ENCODE data around the gene AXDND1.
"Not testable (repeated sequence)": the region's sequence is repeated elsewhere in the genome, so short reads cannot be mapped to it uniquely, and the experiment has no call there.

Gene AXDND1

DNA sequence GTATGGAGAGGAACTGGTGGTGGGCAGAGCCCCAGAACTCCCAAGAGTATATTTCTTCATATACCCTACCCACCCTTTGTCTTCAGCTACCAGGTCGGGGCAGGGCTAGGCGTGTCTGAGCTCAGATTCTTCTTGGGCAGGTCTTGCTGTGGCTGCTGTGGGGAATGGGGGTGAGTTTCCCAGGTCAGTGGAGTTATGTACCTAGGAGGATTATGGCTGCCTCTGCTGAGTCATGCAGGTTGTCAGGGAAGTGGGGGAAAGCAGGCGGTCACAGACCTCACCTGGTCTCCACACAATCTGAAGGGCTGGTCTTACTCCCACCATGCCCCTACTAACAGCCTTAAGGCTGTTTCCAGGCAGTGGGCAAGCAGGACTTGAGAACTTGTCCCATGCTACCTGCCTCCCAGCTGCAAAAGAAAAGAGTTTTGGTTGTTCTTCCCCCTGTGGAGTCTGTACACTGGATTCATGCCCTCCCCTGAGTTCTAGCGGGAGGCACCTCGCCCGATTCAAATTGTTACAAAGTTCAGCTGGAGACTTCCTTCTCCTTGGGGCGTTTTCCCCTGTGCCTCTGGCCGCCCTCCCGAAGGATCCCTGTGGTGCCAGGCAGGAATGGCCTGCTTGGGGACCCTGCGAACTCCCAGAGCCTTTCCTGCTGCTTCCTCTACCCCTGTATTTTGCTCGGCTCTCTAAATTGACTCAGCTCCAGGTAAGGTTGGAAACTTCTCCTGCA, 151.4 kb downstream of the AXDND1 start:
- no peak for DNase-seq (ENCODE audit: low read depth)
- TF ChIP-seq, protein P1, sequence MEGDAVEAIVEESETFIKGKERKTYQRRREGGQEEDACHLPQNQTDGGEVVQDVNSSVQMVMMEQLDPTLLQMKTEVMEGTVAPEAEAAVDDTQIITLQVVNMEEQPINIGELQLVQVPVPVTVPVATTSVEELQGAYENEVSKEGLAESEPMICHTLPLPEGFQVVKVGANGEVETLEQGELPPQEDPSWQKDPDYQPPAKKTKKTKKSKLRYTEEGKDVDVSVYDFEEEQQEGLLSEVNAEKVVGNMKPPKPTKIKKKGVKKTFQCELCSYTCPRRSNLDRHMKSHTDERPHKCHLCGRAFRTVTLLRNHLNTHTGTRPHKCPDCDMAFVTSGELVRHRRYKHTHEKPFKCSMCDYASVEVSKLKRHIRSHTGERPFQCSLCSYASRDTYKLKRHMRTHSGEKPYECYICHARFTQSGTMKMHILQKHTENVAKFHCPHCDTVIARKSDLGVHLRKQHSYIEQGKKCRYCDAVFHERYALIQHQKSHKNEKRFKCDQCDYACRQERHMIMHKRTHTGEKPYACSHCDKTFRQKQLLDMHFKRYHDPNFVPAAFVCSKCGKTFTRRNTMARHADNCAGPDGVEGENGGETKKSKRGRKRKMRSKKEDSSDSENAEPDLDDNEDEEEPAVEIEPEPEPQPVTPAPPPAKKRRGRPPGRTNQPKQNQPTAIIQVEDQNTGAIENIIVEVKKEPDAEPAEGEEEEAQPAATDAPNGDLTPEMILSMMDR (conservative IDR thresholded peaks at IDR 0.05; ENCODE audit: low read depth, low read length), result no peak
- H3K4me3 ChIP-seq (ENCODE audit: low read depth, low read length), result no peak overlapping the region

DNA sequence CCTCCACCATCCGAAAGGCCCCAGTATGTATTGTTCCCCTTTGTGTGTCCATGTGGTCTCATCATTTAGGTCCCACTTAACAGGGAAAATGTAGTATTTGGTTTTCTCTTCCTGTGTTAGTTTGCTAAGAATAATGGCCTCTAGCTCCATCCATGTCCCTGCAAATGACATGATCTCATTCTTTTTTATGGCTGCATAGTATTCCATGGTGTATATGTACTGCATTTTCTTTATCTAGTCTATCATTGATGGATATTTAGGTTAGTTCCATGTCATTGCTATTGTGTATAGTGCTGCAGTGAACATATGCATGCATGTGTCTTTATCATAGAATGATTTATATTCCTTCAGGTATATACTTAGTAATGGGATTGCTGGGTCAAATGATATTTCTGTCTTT, 152.8 kb downstream of the AXDND1 start:
- DNase-seq (ENCODE audit: low read depth), result not testable (repeated sequence)

DNA sequence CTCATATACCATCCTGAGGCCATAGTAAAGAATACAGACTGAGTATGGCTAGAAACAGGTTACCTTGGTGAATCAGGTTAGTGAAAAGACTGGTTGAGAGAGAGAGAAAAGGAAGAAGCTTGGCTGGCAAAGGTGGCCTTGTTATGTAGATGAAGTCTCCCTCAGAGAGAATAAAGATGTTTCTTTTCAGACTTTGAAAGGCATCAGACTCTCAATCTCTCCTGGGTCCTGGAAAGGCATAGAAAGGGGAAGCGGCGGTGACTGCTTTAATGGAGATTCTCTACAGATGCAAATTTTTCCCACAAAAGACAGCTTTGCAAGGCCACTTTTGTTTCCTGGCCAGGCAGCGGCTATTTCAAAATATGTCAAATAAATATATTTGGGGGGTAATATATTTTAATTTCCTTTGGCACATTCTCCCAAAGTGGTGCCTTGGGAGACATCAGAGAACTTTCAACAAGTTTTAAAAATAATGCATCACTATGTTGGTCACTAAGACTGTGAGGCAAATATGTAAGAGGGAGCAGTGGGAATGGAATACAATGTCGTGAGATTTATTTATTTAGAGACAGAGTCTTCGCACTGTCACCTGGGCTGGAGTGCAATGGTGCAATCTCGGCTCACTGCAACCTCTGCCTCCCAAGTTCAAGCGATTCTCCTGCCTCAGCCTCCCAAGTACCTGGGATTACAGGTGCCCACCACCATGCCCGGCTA, 163.9 kb downstream of the AXDND1 start:
- TF ChIP-seq, protein P1 (conservative IDR thresholded peaks at IDR 0.05; ENCODE audit: low read depth, low read length), result no peak
- no peak overlapping the region for H3K4me3 ChIP-seq (ENCODE audit: low read depth, low read length)
- no peak for DNase-seq (ENCODE audit: low read depth)

More for the DNA sequence above, 152.8 kb downstream of the AXDND1 start:
- H3K4me3 ChIP-seq (ENCODE audit: low read depth, low read length), result not testable (repeated sequence)

DNA sequence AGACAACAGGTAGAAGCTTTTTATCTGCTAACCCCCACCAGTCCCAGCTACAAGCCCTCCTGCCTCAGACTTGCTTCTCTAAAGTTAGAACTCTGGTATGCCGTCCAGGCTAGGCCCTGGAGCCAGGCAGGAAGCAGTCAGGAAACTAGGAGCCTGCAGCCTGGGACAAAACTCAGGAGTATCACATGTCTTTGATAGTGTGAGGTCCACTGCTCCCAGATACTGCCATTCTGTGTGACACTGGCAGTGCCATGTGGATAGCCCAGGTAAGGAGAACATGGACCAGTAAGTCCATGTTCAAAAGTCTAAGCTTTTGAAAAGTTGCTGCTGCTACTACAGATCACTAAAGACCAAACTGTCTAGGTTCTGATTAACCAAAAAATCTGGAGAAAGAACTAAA, 164.6 kb downstream of the AXDND1 start:
- DNase-seq (ENCODE audit: low read depth), result no peak
- TF ChIP-seq, protein P1 (conservative IDR thresholded peaks at IDR 0.05; ENCODE audit: low read depth, low read length), result no peak
- H3K4me3 ChIP-seq (ENCODE audit: low read depth, low read length), result no peak overlapping the region

DNA sequence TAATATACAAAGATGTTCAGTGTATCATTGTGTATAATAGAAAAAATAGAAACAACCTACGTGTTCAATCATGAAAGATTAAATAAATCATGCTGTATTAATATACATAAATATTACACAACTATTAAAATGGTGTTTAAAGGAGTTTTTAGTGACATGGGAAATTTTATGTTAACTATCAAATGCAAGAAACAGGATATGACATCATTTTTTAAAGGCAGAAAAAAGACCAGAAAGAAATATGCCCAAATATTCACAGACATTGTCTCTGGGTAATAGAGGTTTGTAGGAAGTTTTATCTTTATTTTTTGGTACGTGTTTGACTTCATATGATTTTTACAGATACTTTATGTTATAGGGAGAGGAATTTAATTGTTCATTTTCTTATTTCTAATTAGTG, 176.0 kb downstream of the AXDND1 start:
- H3K4me3 ChIP-seq (ENCODE audit: low read depth, low read length), result no peak overlapping the region
- TF ChIP-seq, protein P1 (conservative IDR thresholded peaks at IDR 0.05; ENCODE audit: low read depth, low read length), result no peak
- DNase-seq (ENCODE audit: low read depth), result no peak

DNA sequence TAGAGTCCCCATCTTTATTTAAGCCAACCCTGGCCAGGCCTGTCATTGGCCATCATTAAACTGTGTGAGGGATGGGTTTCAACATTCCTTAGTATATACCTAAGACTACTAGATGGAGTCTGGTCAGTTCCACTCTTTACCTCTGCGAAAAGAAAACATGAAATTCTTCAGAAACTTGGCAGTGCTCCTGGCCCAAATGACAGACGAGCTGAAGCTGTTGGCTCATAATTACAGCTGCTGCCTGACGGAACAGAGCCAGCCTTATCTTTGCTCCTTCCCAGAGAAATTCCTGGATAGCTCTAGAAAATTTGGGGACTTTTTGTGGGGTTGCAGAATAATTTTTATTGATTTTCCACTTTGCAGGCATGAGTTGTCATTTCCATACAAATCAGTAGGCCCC, 179.6 kb downstream of the AXDND1 start:
- no peak overlapping the region for H3K4me3 ChIP-seq (ENCODE audit: low read depth, low read length)
- TF ChIP-seq, protein P1 (conservative IDR thresholded peaks at IDR 0.05; ENCODE audit: low read depth, low read length), result no peak
- no peak for DNase-seq (ENCODE audit: low read depth)

DNA sequence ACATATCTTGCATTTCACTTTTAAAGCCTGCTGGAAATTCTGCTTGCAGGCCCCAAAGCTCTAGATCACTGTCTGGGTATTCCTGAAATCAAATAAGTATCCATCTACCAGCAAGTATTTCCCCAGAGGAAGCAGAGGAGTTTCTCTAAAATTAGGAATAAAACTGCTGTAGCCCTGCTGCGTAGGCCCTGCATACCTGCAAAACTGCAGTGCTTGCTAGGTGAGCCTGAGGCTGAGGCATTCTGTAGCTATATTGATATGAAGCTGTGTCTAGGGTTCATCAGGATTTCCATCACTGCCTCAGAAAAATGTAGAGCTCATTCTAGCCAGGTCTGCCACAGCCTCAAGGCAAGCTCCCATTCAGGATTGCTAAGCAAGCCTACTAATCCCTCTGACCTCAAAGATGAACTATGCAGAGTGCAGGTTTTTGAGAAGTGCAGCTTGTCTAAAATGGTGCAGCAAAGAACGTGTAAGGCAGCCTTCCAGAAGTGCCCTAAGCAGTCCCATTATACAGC, 181.3 kb downstream of the AXDND1 start:
- DNase-seq (ENCODE audit: low read depth), result no peak
- TF ChIP-seq, protein P1 (conservative IDR thresholded peaks at IDR 0.05; ENCODE audit: low read depth, low read length), result no peak
- H3K4me3 ChIP-seq (ENCODE audit: low read depth, low read length), result no peak overlapping the region

Data from choroid plexus epithelial cell (primary cell).